ENCODE measurements around the gene DMAC2L. TPM values are rescaled to one million over a fixed set of nuclear protein-coding genes. Genes with fewer than 3 reads are reported as not detected.
A peak's percentile ranks its signal among the peaks of the same experiment; 100 is the strongest.

The DMAC2L gene
- total and polyA plus RNA-seq, 2 donors (not counting 1 experiment from before 2014, with no cell fraction given) = 19.0 to 40.0 TPM

GRCh38 chr14:50357124-50357523 is 45.0 kb downstream of the DMAC2L start:
- no CpG with 5 or more reads among the region's 6 CpGs for WGBS (ENCODE audit: insufficient coverage)
- H3K79me2 ChIP-seq (ENCODE audit: control insufficient read depth, insufficient read depth, low read length) = no peaks in the 10 kb centered on the region

More at GRCh38 chr14:50357124-50357523, 45.0 kb downstream of the DMAC2L start:
- H3K4me2 ChIP-seq (replicated peaks; ENCODE audit: low read depth, low read length, poor library complexity, severe bottlenecking) = no peak overlapping the region
- DNase-seq (no peak), ATAC-seq (ENCODE audit: low read depth) (no peak)
- ChIA-PET POLR2A (no interaction called here), CTCF (interaction anchor here (1.0 kb wide), 1 partner anchor 14 kb away, joined by 3 read pairs; no protein-coding TSS in a partner anchor)
- H3K4me1 ChIP-seq (ENCODE audit: control insufficient read depth in 2 of 2, insufficient read depth in 2 of 2, low read length in 2 of 2) = no peaks in the 10 kb centered on the region
- Mint-ChIP-seq H3K4me3 (no peak overlapping the region), H3K9me3 (ENCODE audit: insufficient read depth) (no peaks in the 10 kb centered on the region), H3K4me1 (peaks cover 7% of the 10 kb centered on the region), H3K27me3 (no peaks in the 10 kb centered on the region), H3K27ac (peak overlapping the region; percentile 5)
- TF ChIP-seq CTCF (IDR thresholded peaks at IDR 0.05) (no peak), EZH2 (IDR thresholded peaks at IDR 0.05; ENCODE audit: borderline replicate concordance, insufficient read depth, low read depth, low read length, poor library complexity, severe bottlenecking) (no peak)
- H3K9me3 ChIP-seq (ENCODE audit: control extremely low read depth in 1 of 3, control insufficient read depth in 2 of 3, insufficient read depth in 1 of 3, low read length in 2 of 3) = peaks cover 0 to 4% (median 0%) of the 10 kb centered on the region in 3 donors
- no peaks in the 10 kb centered on the region for H3K27me3 ChIP-seq (replicated peaks in 1 of 4; ENCODE audit: control extremely low read depth in 1 of 4, control insufficient read depth in 3 of 4, insufficient read depth in 4 of 4, low read length in 3 of 4)
- no peak overlapping the region for H3K27ac ChIP-seq (ENCODE audit: low read length in 2 of 2)
- H3K4me3 ChIP-seq (ENCODE audit: control extremely low read depth in 1 of 5, extremely low read depth in 1 of 5, insufficient read depth in 1 of 5, low read depth in 2 of 5, low read length in 4 of 5) = no peak overlapping the region
- H2AFZ ChIP-seq (ENCODE audit: insufficient read depth, low read depth, low read length, poor library complexity, severe bottlenecking) = no peak overlapping the region
- no peaks in the 10 kb centered on the region for H4K20me1 ChIP-seq (ENCODE audit: control insufficient read depth, insufficient read depth, low read length, poor library complexity, severe bottlenecking)
- intact Hi-C loops (cut with micrococcal nuclease) = no loop called here
- no peak overlapping the region for H3K9ac ChIP-seq (ENCODE audit: low read length)
- H3K36me3 ChIP-seq (replicated peaks in 1 of 2; ENCODE audit: control extremely low read depth in 1 of 2, control insufficient read depth in 1 of 2, extremely low read depth in 1 of 2, insufficient read depth in 2 of 2, low read length in 1 of 2) = peaks cover 0 to 18% of the 10 kb centered on the region in 2 experiments
